GM18873 (cell line): ENCODE data around the gene RUBCNL.

Experiments
- ATAC-seq: cut with Tn5 transposase; IDR thresholded peaks from one replicate; pipeline ENCODE4 v1.9.1; 2021; ENCODE audit warnings: mild to moderate bottlenecking, moderate library complexity, moderate number of reproducible peaks; ENCODE audit not compliant: unreplicated experiment, low FRiP score

RUBCNL gene

GRCh38 chr13:46313432-46314257, 73.4 kb downstream of the RUBCNL start:
- no peak for ATAC-seq

GRCh38 chr13:46313024-46313423, 74.0 kb downstream of the RUBCNL start:
- ATAC-seq: no peak

GRCh38 chr13:46311217-46311616, 75.8 kb downstream of the RUBCNL start:
- no peak for ATAC-seq

- ATAC-seq: no peak
Observed at GRCh38 chr13:46310066-46310465, 77.0 kb downstream of the RUBCNL start.

- no peak for ATAC-seq
Observed at GRCh38 chr13:46307554-46307953, 79.5 kb downstream of the RUBCNL start.

- no peak for ATAC-seq
Observed at GRCh38 chr13:46304546-46304945, 82.5 kb downstream of the RUBCNL start.

- ATAC-seq: no peak
Observed at GRCh38 chr13:46303742-46304385, 83.2 kb downstream of the RUBCNL start.

- no peak for ATAC-seq
Observed at GRCh38 chr13:46297361-46297811, 89.7 kb downstream of the RUBCNL start.

- no peak for ATAC-seq
Observed at GRCh38 chr13:46296921-46297320, 90.1 kb downstream of the RUBCNL start.

GRCh38 chr13:46296115-46296822, 90.8 kb downstream of the RUBCNL start:
- ATAC-seq: no peak

- ATAC-seq: no peak
Observed at GRCh38 chr13:46295491-46296114, 91.4 kb downstream of the RUBCNL start.

GRCh38 chr13:46293436-46293835, 93.6 kb downstream of the RUBCNL start:
- ATAC-seq: no peak
